Karpas-422 (cell line): ENCODE measurements around the gene PRORP. TPM values are rescaled to one million over a fixed set of nuclear protein-coding genes. Genes with fewer than 3 reads are reported as not detected.

ENCODE experiments used
- DNase-seq: peaks from one replicate; pipeline ENCODE4 v3.0.0-alpha.2; 2015
- H2AFZ ChIP-seq: fragments of 200-600 bp; sonication (generic); 2 replicates; pipeline ENCODE4 v1.6.1; 2014; ENCODE audit warnings: antibody characterized with exemption, low read length, mixed read lengths
- H3K27ac ChIP-seq: fragments of 200-600 bp; sonication (generic); 2 replicates; pipeline ENCODE4 v1.5.1; 2014; ENCODE audit warnings: mild to moderate bottlenecking, low read length, moderate library complexity
- H3K27me3 ChIP-seq: fragments of 200-600 bp; sonication (generic); 2 replicates; pipeline ENCODE4 v1.6.1; 2014; ENCODE audit warnings: low read length, mixed read lengths
- H3K36me3 ChIP-seq: fragments of 200-600 bp; sonication (generic); 2 replicates; pipeline ENCODE4 v1.6.1; 2014; ENCODE audit warnings: low read length, mixed read lengths; ENCODE audit not compliant: insufficient read depth
- H3K4me1 ChIP-seq: fragments of 200-600 bp; sonication (generic); 2 replicates; pipeline ENCODE4 v1.6.1; 2014; ENCODE audit warnings: mild to moderate bottlenecking, low read length, mixed read lengths
- H3K4me2 ChIP-seq: fragments of 200-600 bp; sonication (generic); 2 replicates; pipeline ENCODE4 v1.6.1; 2014; ENCODE audit warnings: low read length, low read depth, mild to moderate bottlenecking; ENCODE audit not compliant: poor library complexity, severe bottlenecking
- H3K4me3 ChIP-seq: fragments of 200-600 bp; sonication (generic); 2 replicates; pipeline ENCODE4 v1.5.1; 2014; ENCODE audit warnings: mild to moderate bottlenecking, antibody characterized with exemption, low read length, mixed read lengths
- H3K79me2 ChIP-seq: fragments of 200-600 bp; sonication (generic); 2 replicates; pipeline ENCODE4 v1.6.1; 2014; ENCODE audit warnings: mild to moderate bottlenecking, low read length, mixed read lengths
- H3K9ac ChIP-seq: fragments of 200-600 bp; sonication (generic); 2 replicates; pipeline ENCODE4 v1.6.0; 2014; ENCODE audit warnings: low read length
- H3K9me2 ChIP-seq: fragments of 200-600 bp; sonication (generic), shearing (Covaris generic); replicated peaks from 2 replicates; pipeline ENCODE4 v1.6.0; 2014; ENCODE audit warnings: mild to moderate bottlenecking, low read length, moderate library complexity; ENCODE audit not compliant: insufficient read depth
- H3K9me3 ChIP-seq: fragments of 300-700, 200-600 bp; sonication (generic); 2 replicates; pipeline ENCODE4 v1.6.1; 2014; ENCODE audit warnings: low read length, mixed read lengths
- H4K20me1 ChIP-seq: fragments of 200-600 bp; sonication (generic); 2 replicates; pipeline ENCODE4 v1.6.1; 2014; ENCODE audit warnings: mild to moderate bottlenecking, antibody characterized with exemption, low read length, low read depth; ENCODE audit not compliant: insufficient read depth
- total RNA-seq: library from RNA; depleted of rRNA; stranded (reverse); fragments of >200 nt; shearing (Covaris generic); gene quantifications from 2 replicates; pipeline ENCODE4 v1.2.3, GENCODE V29; 2014; ENCODE audit warnings: low replicate concordance

Gene PRORP
- total RNA-seq, 1 experiment from 2014 or later = 60.8 TPM

DNA sequence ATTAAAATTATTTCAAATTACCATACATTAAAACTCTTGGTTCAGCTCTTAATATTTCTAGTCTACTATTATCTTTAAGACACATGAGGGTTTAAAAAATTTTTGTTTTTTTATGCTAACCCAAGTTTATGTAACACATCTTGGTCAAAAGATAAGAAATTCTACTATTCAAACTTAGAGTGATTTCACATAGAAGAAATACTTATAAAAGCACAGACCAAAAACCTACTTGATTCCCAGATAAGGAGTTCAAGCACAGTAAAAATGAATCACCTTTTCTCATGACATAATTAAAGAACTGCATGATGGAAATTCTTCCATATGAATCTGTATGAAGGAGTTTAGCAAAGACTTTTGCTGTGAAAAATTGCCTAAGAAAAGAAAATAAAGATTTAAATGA, 14.5 kb upstream of the PRORP start:
- Histone ChIP-seq H3K9me2 (no peaks in the 10 kb centered on the region), H3K36me3 (peaks cover 58% of the 10 kb centered on the region)
- no peak for DNase-seq

DNA sequence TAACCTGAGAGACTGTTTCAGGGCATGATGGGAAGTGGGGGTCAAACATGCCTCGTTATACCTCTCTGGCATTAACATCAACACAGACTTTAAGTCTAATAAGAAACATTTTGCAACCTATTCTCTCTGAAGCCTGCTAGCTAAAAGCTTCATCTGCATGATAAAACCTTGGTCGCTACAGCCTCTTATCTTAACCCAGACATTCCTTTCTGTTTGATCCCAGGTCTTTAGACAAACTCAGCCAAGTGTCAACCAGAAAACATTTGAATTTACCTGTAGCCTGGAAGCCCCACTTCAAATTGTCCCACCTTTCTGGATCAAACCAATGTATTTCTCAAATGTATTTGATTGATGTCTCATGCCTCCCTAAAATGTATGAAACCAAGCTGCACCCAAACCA, 9.7 kb upstream of the PRORP start:
- no peaks in the 10 kb centered on the region for H3K4me1 ChIP-seq
- H2AFZ ChIP-seq = no peak overlapping the region
- H3K9ac ChIP-seq = no peak overlapping the region
- H3K36me3 ChIP-seq = peaks cover 64% of the 10 kb centered on the region
- H4K20me1 ChIP-seq = no peaks in the 10 kb centered on the region
- H3K9me3 ChIP-seq = peaks cover 7% of the 10 kb centered on the region; the same call in 1 of the 2 replicates
- no peak overlapping the region for H3K4me2 ChIP-seq
- no peaks in the 10 kb centered on the region for H3K27me3 ChIP-seq
- H3K79me2 ChIP-seq = peaks cover 46% of the 10 kb centered on the region
- H3K9me2 ChIP-seq = no peaks in the 10 kb centered on the region
- DNase-seq = no peak
- H3K4me3 ChIP-seq = no peak overlapping the region
- H3K27ac ChIP-seq = no peak overlapping the region

More for the DNA sequence above, 14.5 kb upstream of the PRORP start:
- no peak overlapping the region for H3K4me3 ChIP-seq
- no peak overlapping the region for H3K4me2 ChIP-seq
- H3K27ac ChIP-seq = no peak overlapping the region
- no peaks in the 10 kb centered on the region for H4K20me1 ChIP-seq
- peaks cover 18% of the 10 kb centered on the region for H3K79me2 ChIP-seq
- no peaks in the 10 kb centered on the region for H3K4me1 ChIP-seq
- H3K9me3 ChIP-seq = peaks cover 7% of the 10 kb centered on the region; the same call in 1 of the 2 replicates
- no peak overlapping the region for H2AFZ ChIP-seq
- H3K9ac ChIP-seq = no peak overlapping the region
- H3K27me3 ChIP-seq = no peaks in the 10 kb centered on the region

DNA sequence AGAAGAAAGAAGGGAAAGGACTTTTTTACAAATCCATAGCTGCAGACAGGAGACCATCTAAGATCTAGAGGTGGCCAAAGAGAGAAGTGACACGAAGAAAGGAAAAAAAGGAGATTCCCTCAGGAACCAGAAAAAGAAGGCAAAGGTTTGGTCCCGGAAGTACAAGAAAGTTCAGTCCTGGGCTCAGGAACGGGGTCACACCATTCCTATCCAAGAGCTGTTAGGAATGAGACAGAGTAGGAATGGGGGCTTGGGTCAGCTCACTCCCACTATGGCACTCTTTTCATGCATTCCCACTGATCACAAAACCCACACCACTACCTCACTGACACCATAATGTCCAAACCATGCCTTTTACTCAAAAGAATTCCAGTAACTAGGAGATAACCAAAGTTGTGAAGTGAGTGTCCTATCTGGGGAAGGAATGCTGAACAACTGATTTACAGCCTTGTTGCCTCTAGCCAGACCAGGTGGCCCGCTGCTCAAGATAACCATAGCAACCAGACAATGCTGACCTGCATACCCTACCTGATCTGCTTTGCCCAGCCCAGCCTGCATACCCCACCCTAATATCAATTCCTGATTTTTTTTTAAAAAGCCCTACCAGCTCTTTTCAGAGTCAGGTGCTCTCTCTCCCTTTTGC, 8.9 kb upstream of the PRORP start:
- no peak overlapping the region for H2AFZ ChIP-seq
- H4K20me1 ChIP-seq = no peaks in the 10 kb centered on the region
- DNase-seq = no peak
- H3K4me3 ChIP-seq = no peak overlapping the region
- no peaks in the 10 kb centered on the region for H3K27me3 ChIP-seq
- no peak overlapping the region for H3K27ac ChIP-seq
- no peak overlapping the region for H3K9ac ChIP-seq
- H3K4me1 ChIP-seq = no peaks in the 10 kb centered on the region
- H3K9me2 ChIP-seq = no peaks in the 10 kb centered on the region
- peaks cover 51% of the 10 kb centered on the region for H3K79me2 ChIP-seq
- no peak overlapping the region for H3K4me2 ChIP-seq
- H3K36me3 ChIP-seq = peaks cover 59% of the 10 kb centered on the region
- H3K9me3 ChIP-seq = peaks cover 7% of the 10 kb centered on the region; the same call in 1 of the 2 replicates

DNA sequence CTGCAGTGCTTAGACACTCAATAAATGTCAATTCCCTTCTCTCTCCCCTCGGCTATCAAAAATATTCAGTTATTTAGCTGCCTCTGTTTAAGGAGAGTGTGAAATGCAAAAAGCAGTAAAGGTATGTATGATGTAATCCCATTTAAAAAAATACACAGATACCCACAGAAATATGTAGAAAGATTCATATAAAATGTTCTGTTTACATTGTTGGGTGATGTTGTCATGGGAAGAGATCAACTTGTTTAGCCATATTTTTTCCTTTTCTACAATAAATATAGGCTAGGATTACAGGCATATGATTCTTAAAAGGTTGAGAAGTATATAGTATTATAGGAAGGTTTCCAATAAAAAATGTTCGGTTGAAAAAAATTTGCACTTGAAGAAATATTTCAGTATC, 8.3 kb upstream of the PRORP start:
- Histone ChIP-seq H3K9me3 (peaks cover 7% of the 10 kb centered on the region; the same call in 1 of the 2 replicates), H2AFZ (no peak overlapping the region), H3K4me3 (no peak overlapping the region), H3K4me2 (no peak overlapping the region), H3K27me3 (no peaks in the 10 kb centered on the region), H3K36me3 (peaks cover 59% of the 10 kb centered on the region), H3K4me1 (no peaks in the 10 kb centered on the region), H3K9me2 (no peaks in the 10 kb centered on the region), H3K9ac (no peak overlapping the region), H3K27ac (no peak overlapping the region), H4K20me1 (no peaks in the 10 kb centered on the region), H3K79me2 (peaks cover 51% of the 10 kb centered on the region)
- DNase-seq = no peak

DNA sequence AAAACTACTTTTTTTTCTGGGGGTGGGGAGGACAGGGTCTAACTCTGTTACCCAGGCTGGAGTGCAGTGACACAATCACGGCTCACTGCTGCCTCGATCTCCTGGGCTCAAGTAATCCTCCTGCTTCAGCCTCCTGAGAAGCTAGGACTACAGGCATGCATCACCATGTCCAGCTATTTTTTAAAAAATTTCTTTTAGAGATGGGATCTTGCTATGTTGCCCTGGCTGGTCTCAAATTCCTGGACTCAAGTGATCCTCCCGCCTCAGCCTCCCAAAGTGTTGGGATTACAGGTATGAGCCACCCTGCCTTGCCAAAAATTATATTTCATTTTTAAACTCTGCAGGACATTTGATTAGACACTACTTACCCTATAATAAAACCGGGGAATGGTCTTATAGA, 6.1 kb upstream of the PRORP start:
- no peaks in the 10 kb centered on the region for H3K27me3 ChIP-seq
- H3K9ac ChIP-seq = no peak overlapping the region
- H2AFZ ChIP-seq = no peak overlapping the region
- peaks cover 69% of the 10 kb centered on the region for H3K79me2 ChIP-seq
- H4K20me1 ChIP-seq = no peaks in the 10 kb centered on the region
- DNase-seq = no peak
- H3K4me2 ChIP-seq = no peak overlapping the region
- H3K4me3 ChIP-seq = no peak overlapping the region
- H3K36me3 ChIP-seq = peaks cover 45% of the 10 kb centered on the region
- H3K9me3 ChIP-seq = peaks cover 7% of the 10 kb centered on the region; the same call in 1 of the 2 replicates
- H3K9me2 ChIP-seq = no peaks in the 10 kb centered on the region
- peaks cover 7% of the 10 kb centered on the region for H3K4me1 ChIP-seq
- no peak overlapping the region for H3K27ac ChIP-seq

DNA sequence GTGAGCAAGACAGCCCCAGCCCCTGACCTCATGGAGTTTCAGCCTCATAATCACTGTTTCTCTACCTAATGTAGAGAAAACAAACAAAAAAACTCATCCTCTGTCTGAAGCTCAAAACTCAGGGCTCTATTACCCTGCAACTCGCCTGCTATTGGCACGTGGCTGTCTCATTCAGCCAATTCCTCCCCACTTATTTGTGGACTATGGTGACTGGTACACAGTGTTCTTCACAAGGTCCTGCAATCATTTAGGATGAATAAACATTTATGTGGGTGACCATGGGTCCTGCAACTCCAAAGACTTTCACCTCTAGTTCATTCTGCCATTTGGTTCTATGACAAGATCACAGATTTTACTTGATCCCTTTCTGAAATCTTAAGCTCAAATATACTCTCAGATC, 5.2 kb upstream of the PRORP start:
- H3K79me2 ChIP-seq = peaks cover 66% of the 10 kb centered on the region

DNA sequence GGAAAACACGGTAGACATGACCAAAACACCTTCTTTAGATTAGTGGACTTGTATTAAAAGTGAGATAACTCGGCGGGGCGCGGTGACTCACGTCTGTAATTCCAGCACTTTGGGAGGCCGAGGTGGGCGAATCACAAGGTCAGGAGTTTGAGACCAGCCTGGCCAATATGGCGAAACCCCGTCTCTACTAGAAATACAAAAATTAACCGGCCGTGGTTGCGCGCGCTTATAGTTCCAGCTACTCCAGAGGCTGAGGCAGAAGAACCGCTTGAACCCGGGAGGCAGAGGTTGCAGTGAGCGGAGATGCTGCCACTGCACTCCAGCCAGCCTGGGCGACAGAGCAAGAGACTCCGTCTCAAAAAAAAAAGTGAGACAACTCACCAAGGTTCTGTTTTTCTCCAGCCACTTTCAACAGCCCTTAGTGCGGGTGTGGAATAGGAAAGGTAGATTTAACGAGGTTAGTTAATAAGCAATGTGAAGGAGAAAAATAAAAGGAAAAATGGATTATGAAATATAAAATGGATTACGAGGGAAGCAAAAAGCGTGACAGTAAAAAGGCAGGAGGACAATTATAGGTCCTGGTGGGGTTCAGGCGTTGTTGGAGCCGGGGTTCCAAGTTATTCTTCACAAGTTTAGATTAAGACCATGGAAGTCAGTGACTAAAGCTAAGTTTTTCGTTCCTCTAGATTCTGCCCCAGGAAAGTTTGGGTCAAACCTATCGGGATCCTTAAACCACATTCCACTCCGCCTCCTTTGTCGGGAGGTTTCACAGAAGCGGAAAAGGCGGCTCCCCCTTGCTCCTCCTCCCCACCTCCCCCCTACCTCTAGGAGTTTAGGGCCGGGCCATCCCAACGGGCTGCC, 1.1 kb upstream of the PRORP start:
- H3K79me2 ChIP-seq = peaks cover 77% of the 10 kb centered on the region
- H3K36me3 ChIP-seq = peaks cover 5% of the 10 kb centered on the region; the same call in 1 of the 2 replicates
- H3K9ac ChIP-seq = peak overlapping the region; percentile 80
- no peaks in the 10 kb centered on the region for H4K20me1 ChIP-seq
- H3K27ac ChIP-seq = peak overlapping the region; percentile 86
- peak overlapping the region; percentile 84 for H2AFZ ChIP-seq
- peaks cover 30% of the 10 kb centered on the region for H3K4me1 ChIP-seq
- no peaks in the 10 kb centered on the region for H3K27me3 ChIP-seq
- no peaks in the 10 kb centered on the region for H3K9me3 ChIP-seq
- DNase-seq = no peak
- peak overlapping the region; percentile 90 for H3K4me2 ChIP-seq
- H3K4me3 ChIP-seq = peak overlapping the region; percentile 76
- no peaks in the 10 kb centered on the region for H3K9me2 ChIP-seq

More for the DNA sequence above, 5.2 kb upstream of the PRORP start:
- Histone ChIP-seq H3K9me2 (no peaks in the 10 kb centered on the region), H3K9ac (no peak overlapping the region), H3K27me3 (no peaks in the 10 kb centered on the region), H2AFZ (no peak overlapping the region), H3K9me3 (peaks cover 1% of the 10 kb centered on the region; the same call in 1 of the 2 replicates), H3K4me3 (no peak overlapping the region), H3K4me2 (no peak overlapping the region), H3K36me3 (peaks cover 36% of the 10 kb centered on the region), H3K27ac (no peak overlapping the region), H4K20me1 (no peaks in the 10 kb centered on the region), H3K4me1 (peaks cover 8% of the 10 kb centered on the region)
- DNase-seq = no peak

DNA sequence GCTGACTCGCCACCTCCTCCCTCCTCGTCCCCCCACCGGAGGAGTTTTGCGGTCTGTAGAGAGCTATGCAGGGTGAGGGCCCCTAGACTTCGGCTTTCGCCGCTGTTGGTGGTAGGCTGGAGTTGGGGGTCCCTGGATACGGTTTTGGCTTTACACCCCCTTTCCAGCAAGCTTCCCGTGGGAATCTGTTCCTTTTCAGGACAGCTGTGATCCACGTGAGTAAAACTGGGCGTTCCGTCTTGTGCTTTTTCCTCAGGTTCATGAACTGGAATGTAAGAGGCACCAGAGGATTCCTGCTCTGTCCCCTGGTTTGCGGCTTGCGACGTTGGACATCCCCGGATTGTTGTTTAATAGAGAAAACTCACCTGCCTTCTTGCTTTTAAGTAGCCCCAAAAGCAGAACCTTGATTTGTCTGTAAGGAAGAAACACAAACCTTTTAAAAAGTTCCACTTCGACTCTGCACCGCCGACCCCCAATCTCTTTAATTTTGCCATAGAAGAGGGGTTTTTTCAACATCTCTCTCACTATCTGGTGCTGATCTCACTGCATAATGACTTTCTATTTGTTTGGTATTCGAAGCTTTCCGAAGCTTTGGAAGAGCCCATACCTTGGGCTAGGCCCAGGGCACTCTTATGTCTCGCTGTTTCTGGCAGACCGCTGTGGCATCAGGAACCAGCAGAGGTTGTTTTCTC, 490 bp downstream of the PRORP start:
- Histone ChIP-seq H3K27ac (peak overlapping the region; percentile 86), H3K4me3 (peak overlapping the region; percentile 76), H3K9me3 (no peaks in the 10 kb centered on the region), H4K20me1 (no peaks in the 10 kb centered on the region), H3K4me1 (peaks cover 33% of the 10 kb centered on the region), H3K9ac (peak overlapping the region; percentile 80), H2AFZ (peak overlapping the region; percentile 84), H3K79me2 (peaks cover 75% of the 10 kb centered on the region), H3K9me2 (no peaks in the 10 kb centered on the region), H3K4me2 (peak overlapping the region; percentile 90), H3K27me3 (no peaks in the 10 kb centered on the region), H3K36me3 (peaks cover 5% of the 10 kb centered on the region)
- peak; percentile 65 for DNase-seq
